Measurements from ENCODE around the gene IL13.

The IL13 gene

GRCh38 chr5:132655821-132656773 lies 1.9 kb upstream of the IL13 start:
- DNase-seq (ENCODE audit: low read depth): no peak

- DNase-seq (ENCODE audit: low read depth): no peak
Measured at GRCh38 chr5:132656774-132657355, 1.1 kb upstream of the IL13 start.

- DNase-seq (ENCODE audit: low read depth): no peak
Measured at GRCh38 chr5:132658381-132659302, 669 bp downstream of the IL13 start.

- DNase-seq (ENCODE audit: low read depth): no peak
Measured at GRCh38 chr5:132659598-132660493, 1.9 kb downstream of the IL13 start.

GRCh38 chr5:132661231-132662003 lies 3.4 kb downstream of the IL13 start:
- no peak for DNase-seq (ENCODE audit: low read depth)

- no peak for DNase-seq (ENCODE audit: low read depth)
Measured at GRCh38 chr5:132662004-132662401, 4.0 kb downstream of the IL13 start.

- DNase-seq (ENCODE audit: low read depth): no peak
Measured at GRCh38 chr5:132662925-132663770, 5.2 kb downstream of the IL13 start.

- DNase-seq (ENCODE audit: low read depth): no peak
Measured at GRCh38 chr5:132663771-132664695, 6.1 kb downstream of the IL13 start.

- DNase-seq (ENCODE audit: low read depth): no peak
Measured at GRCh38 chr5:132664696-132665209, 6.8 kb downstream of the IL13 start.

- no peak for DNase-seq (ENCODE audit: low read depth)
Measured at GRCh38 chr5:132665574-132666080, 7.7 kb downstream of the IL13 start.

GRCh38 chr5:132666310-132667123 lies 8.5 kb downstream of the IL13 start:
- no peak for DNase-seq (ENCODE audit: low read depth)

- no peak for DNase-seq (ENCODE audit: low read depth)
Measured at GRCh38 chr5:132667309-132667708, 9.3 kb downstream of the IL13 start.

- DNase-seq (ENCODE audit: low read depth): no peak
Measured at GRCh38 chr5:132667761-132668705, 10.1 kb downstream of the IL13 start.

GRCh38 chr5:132668706-132669454 lies 10.9 kb downstream of the IL13 start:
- DNase-seq (ENCODE audit: low read depth): no peak

- no peak for DNase-seq (ENCODE audit: low read depth)
Measured at GRCh38 chr5:132669455-132669820, 11.5 kb downstream of the IL13 start.
